Testis (tissue), 2 donors: ENCODE results near the gene DTHD1.

Experiments
- CTCF ChIP-seq, 3 experiments: fragments of 450-650 bp in 2 of 3; fragments of 200-600 bp in 1 of 3; sonication (generic) in 1 of 3; IDR thresholded peaks; one replicate each; pipeline ENCODE4 v1.5.1; 2016 to 2019; ENCODE audit warnings: antibody characterized with exemption in 3 of 3, mild to moderate bottlenecking in 2 of 3, moderate library complexity in 1 of 3
- POLR2A ChIP-seq: fragments of 450-650 bp; IDR thresholded peaks from one replicate; pipeline ENCODE4 v1.6.1; 2017; ENCODE audit warnings: antibody characterized with exemption, mild to moderate bottlenecking, moderate library complexity

GRCh38 chr4:36320117-36320896 is 38.9 kb downstream of the DTHD1 start:
- TF ChIP-seq POLR2A, result no peak
- TF ChIP-seq CTCF (IDR thresholded peaks at IDR 0.05), result no peak
